ENCODE results near the gene ITGBL1.

The ITGBL1 gene

DNA sequence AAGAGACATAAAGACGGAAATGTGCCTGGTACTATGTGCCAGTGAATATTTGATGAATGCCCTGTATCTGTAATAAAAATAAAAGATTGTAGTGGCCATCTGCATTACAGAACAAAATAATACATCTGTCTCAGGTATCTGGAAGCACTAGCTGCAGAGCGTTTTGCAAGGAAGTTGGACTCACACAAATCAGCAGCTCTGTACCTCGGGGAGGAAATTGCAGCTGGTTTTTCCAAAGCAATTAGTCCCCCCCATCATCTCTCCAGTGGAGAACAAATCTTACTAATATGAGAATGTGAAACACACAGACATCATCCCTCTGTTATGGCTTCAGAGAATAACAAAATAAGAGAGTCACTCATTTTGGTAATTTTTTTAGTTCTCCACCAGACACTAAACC lies 245.3 kb downstream of the ITGBL1 start:
- no peak for DNase-seq (ENCODE audit: low read depth in 2 of 2)

DNA sequence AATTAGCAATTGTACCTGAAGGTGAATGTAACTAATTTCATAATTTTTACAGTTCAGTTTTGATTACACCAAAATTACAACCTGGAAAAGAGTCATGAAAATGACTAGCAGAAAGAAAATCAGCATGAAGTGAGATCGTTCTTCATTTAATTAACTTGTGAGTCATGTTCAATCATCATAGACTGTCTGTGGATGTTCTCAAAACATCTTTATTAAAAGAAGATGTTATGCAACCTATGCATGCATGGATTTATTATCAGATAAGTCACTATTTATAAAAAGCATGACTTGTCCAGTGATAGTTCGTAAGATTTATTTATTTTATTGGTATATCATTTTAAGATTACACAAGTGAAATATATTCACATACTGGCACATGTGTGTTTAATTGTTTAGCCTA lies 245.9 kb downstream of the ITGBL1 start:
- no peak for DNase-seq (ENCODE audit: low read depth in 2 of 2)

DNA sequence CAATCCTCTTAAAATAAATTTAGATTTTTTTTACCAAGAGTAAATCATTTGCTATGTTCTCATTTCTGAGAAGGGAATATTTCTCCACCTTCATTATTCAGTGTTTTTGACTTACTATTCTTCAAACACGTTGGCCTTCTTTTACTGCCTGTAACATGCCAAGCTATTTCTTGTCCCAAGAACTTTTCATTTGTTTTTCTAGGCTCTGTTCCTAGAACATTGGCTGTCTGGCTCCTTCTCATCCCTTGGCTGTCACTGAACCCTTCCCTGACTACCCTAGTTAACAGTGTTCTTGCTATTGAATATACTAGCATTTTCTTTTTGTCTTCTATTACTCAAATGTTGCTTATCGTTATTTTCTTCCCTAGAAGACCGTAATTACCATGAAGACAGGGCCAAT lies 248.1 kb downstream of the ITGBL1 start:
- no peak for DNase-seq (ENCODE audit: low read depth in 2 of 2)

DNA sequence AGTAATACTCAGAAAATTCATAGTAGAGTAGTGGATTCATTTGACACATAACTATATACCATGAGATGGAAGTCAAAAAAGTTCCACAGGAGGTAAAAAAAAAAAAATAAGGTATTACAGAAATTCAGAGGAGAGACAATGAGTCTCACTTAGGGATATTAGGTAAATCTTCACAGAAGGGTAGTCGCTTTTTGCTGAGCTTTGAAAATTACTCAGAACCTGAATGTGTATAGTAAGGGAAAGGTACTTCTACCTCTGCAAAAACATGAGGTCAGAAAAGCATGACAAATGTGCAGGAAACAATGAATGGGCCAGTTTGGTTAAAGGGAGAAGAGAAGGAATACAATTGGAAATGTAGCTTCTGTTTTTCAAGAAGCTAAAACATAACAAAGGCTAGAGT lies 250.6 kb downstream of the ITGBL1 start:
- DNase-seq (ENCODE audit: low read depth in 2 of 2), result no peak

DNA sequence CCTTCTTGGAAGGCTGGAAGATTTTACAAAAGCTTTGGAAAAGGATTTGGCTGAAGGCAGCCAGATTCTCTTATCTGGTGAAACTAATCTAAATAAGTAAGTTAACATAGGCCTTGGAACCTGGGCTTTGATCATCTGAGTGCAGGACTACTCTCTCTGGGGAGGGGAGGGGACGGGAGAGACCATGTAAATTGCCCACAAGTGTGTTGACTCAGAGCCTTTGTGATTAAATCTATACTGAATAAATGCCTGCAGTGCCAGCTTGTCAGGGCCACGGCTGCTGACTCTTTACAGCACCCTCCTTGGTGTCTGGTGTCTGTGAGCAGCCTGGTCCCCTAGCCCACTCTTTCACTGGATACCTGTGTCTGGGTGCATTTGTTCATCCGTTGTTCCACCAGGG lies 251.4 kb downstream of the ITGBL1 start:
- DNase-seq (ENCODE audit: low read depth in 2 of 2), result no peak

DNA sequence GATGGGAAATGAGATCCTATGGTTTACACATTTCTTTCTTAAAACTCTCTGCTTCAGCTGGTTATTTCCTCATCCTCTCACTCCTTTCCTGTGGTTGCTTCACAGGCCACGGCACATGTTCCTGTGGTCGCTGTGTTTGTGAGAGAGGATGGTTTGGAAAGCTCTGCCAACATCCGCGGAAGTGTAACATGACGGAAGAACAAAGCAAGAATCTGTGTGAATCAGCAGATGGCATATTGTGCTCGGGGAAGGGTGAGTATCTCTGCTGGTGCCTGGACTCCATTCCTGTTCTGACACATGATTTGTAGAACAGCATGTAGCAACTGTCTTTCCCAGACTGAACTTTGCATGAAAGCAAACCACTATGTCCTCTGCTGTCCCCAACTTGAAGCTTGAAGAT lies 254.2 kb downstream of the ITGBL1 start:
- no peak for DNase-seq (ENCODE audit: low read depth in 2 of 2)

DNA sequence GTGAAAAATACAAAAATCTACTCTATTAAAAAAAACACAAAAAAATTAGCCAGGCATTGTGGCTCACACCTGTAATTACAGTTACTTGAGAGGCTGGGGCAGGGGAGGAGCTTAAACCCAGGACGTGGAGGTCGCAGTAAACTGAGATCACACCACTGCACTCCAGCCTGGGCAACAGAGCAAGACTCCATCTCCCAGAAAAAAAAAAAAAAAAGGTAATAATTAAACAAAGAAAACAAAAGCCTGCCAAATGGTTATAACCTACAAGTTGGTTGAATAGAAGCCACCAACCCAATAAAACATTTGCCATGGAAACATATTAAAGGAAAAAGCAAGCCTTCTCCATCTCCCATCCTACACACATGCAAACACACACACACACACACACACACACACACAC lies 255.2 kb downstream of the ITGBL1 start:
- no peak for DNase-seq (ENCODE audit: low read depth in 2 of 2)

DNA sequence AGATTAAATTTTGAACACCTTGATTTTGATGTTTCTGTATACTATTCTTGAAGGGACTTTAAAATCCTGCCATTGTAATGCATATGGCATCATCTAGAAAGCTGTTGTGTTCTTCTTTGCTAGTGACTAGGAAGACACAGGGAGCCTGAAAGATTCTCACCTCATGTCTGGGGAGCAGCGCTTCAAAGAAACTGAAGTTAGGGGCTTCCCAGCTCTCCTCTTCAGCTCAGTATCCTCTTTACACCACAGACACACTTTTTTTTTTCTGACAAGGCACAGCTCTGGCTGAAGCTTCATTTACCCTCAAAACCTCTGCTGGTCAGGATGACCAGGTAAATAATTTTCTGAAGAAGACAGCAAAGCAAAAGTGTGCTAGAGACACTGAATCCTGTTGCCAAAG lies 255.6 kb downstream of the ITGBL1 start:
- no peak for DNase-seq (ENCODE audit: low read depth in 2 of 2)

DNA sequence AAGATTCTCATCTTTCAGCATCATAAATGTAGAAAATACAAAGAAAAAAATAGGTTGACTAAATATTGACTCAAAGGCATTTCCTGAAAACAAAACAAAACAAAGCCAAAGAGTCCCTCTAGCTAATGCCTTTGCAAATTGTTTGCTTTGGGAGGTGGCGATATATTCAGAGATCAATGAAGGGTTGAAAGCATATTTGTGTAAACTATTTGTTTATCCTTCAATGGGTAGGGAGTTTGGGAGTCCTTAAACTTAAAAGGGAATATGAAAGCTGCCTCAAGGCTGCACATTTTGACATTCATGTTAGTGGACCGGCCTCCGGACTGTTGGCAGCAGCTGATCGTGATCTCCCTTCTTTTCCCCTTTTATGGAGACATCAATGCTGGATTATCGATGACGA lies 257.5 kb downstream of the ITGBL1 start:
- DNase-seq (ENCODE audit: low read depth in 2 of 2), result no peak

DNA sequence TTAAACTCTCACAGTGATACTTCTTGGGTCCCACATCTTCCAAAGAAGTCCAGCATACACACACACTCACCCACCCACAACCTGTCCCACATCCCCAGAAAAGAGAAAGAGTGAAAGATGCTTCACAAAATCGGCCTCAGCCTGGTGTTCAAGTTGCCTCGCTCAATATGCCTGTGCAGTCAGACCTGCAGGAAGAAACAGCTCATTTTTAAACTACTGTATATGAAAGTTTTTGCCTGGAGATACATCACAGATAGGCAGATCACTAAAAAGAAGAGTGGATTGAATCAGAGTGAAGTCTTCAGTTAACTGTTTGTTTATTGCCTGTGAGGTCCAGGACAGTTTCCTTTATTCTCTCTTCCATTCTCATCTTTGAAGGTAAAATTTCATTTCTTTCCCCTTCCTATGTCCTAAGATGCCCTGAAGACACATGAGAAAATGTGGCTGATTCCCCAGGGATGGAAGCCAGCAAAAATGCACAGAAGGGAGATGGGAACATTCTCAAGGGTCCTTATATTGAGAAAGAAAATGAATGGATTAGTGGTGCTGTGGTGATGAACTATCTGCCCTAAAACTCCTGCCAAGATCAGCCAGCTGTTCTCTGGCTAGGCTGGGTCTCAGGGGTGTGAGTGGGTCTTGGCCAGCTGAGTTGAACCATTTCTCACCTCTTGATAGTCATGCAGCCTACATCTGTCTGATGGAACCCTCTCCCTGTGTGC lies 259.0 kb downstream of the ITGBL1 start:
- no peak for DNase-seq (ENCODE audit: low read depth in 2 of 2)

DNA sequence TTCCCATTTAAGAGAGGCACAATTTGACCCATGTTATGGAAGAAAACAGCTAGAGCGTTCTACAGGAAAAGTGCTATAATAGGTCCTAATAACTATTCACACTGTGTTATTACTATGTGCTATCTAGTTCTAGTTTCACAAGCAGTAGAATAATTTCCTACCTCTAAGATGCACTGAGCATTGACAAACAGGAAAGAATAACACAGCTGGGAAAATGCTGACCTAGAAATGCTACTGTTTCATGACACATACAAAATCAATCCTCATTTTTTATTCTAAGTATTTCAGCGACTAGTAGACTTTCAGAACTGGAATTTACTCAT lies 259.5 kb downstream of the ITGBL1 start:
- no peak for DNase-seq (ENCODE audit: low read depth in 2 of 2)

DNA sequence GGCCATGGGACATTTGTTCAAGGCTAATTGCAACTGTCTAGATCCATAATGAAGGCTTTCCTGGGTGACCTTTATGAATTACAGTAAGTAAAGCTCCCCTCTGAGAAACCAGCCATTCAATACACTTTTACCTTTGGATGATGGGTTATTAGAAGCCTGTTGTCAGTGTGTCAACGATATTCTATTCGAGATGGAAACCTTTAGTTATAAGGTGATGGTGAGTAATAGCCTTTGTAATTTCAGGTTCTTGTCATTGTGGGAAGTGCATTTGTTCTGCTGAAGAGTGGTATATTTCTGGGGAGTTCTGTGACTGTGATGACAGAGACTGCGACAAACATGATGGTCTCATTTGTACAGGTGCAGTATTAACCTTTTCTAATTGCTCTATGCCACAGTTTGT lies 261.7 kb downstream of the ITGBL1 start:
- DNase-seq (ENCODE audit: low read depth in 2 of 2), result no peak

DNA sequence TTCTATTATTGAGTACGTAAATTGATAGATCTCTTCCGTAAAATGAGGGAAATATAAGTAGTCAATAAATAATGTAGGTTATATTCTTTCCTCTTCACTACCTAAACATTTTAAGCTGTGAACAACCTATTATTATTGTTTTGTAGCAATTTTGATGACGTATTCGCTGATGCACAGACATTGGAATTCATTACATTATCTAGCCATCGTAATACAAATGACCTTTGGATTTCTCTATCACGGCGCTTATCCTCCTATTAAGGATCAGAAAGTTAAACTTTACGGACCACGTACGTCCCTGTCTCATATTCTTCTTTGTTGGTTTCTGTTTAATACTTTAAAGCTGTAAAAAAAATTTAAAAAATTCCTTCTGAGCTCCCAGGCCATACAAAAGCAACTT lies 264.9 kb downstream of the ITGBL1 start:
- no peak for DNase-seq (ENCODE audit: low read depth in 2 of 2)

DNA sequence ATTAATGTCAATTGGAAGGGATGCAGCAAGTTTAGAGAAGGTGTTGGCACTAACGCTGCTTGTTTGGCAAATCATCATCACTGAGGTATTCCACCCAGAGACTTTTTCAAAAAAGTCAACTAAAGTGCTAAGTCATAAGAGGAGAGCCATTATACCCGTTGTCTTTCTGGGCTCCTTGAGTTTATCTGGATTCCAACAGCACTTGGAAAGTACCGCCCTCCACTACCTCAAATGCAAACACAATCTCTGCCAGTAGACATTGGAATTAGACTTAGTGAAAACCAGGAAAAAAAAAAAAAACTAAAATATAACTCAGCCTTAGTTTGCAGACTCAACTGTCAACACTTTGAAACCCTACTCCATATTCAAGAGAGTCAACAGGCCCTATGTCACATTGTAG lies 266.0 kb downstream of the ITGBL1 start:
- no peak for DNase-seq (ENCODE audit: low read depth in 2 of 2)

DNA sequence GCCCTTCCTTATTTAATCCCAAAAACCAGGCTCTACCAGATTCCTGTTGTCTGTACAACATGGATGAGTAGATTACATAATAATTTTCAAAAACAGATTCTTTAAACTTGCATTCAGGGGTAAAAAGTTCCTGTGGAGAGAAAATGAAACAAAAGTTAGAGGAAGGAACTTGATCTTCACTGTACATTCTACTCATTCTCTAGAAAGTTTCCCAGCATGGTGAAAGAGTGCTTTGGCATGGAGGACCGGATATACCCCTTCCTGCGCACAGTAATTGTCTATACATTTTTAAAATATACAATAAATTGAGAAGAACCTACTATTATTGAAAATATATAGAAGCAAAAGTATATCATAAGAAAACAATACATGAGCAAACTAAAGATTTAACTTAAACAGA lies 274.2 kb downstream of the ITGBL1 start:
- DNase-seq (ENCODE audit: low read depth in 2 of 2), result no peak

DNA sequence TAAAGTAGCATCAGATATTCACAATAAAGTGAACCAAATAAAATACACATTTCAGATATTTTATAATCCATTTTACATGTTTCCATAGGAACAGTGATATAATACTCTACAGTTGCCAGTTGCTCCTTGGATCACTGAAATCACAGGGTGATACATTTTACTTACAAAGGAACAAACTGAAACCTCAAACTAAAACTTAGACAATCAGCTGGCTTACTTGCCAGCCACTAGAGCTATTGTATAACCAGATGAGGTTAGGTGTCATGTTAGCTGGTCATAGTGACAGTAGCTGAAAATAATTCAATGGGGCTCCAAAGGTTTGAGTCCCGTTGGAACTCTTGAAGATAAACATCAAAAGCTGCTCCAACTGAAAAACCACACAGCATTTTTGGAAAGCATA lies 274.6 kb downstream of the ITGBL1 start:
- DNase-seq (ENCODE audit: low read depth in 2 of 2), result no peak

DNA sequence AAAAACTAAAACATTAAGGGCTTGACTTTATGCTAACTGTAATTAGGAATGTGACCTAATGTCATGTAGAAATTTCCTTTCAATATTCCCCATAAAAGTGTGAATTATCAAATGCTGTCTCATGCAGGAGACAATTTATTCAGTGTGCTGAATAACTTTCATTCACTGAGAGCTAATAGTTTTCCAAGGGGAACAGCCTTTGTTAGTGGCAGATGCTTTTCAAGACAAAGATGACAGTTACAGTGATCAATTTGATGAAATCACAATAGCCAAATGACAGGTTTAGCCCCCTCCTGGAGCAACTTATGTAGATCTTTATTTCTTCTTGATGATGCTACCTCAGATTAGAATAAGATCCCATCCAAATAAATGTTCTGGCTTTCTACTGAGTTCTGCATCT lies 275.5 kb downstream of the ITGBL1 start:
- no peak for DNase-seq (ENCODE audit: low read depth in 2 of 2)

DNA sequence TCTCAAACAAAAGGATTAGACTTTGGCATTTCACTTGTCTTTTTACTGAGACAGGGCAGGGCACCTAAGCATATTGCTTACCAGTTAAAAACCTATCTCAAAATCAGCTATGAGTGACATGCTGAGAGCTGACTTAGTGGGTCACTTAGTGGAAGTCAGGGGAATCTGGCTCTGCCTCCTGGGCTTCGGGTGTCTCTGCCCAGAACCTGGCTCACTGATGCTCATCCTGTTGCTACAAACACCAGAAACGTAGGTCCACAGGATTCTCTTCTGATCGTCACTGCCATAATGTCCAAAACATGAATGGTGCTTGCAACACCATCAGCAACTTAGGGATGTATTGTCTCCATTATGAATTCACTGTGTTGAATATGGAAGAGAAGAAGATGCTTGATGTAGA lies 276.1 kb downstream of the ITGBL1 start:
- DNase-seq (ENCODE audit: low read depth in 2 of 2), result no peak

DNA sequence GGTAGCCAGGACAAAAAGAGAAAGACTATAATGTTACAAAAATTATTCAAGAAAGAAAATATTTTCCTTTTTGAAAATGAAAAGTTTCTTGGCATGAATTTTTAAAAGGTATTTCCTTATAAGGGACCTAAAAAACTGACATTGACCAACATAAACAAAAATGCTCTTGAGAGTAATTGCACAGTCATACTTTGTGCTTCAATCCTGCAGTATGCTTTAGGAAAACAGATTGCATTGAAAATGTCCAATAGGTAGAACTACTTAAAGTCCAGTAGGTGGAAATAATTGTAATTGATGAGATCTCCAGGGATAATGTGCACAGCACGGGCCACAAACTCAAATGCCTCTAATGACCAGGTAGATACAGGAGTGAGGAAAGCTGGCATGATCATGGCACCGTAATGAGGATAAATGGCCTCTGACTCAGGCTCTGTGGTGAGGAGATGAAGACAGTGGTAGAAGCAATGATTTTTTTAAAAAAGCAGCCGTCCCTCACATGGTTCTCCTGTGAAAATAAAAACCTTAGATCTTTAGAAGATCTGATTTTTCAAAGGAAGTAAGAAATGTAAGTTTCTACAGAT lies 278.0 kb downstream of the ITGBL1 start:
- no peak for DNase-seq (ENCODE audit: low read depth in 2 of 2)

DNA sequence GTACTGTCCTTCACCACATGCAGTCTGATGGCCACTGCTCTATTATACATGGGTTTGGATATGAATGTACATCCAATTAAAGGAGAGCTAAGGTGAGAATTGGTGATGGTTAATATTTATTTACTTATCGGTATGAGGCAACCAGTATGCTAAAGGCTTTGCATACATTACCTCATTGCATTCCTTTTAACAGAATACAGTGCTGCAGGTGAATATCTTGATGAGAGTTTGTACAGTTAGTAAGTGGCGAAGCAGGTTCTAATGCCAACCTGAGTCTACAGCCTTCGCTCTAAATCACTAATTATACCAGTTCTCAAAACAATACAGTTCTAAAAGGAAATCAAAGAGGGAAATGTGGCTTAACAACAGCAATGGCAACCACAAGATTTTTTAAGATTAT lies 284.1 kb downstream of the ITGBL1 start:
- no peak for DNase-seq (ENCODE audit: low read depth in 2 of 2)

DNA sequence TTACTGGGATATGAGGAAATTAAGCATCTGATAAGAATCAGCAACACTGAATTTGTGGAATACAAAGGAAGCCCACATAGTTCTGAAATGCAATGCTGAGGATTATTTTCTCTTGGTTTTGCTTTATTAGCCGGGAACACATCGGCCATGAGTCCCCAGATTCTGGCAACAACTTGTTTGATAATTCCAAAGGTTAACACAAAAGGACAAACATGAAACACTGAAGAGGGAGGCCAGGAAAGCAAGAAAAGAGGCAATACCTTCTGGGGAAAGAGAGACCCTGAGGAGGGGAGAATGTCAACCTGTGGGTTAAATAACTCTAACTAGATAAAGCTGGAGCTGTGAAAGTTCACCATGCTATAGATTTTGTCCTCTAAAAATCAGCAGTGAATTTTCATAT lies 285.9 kb downstream of the ITGBL1 start:
- no peak for DNase-seq (ENCODE audit: low read depth in 2 of 2)

DNA sequence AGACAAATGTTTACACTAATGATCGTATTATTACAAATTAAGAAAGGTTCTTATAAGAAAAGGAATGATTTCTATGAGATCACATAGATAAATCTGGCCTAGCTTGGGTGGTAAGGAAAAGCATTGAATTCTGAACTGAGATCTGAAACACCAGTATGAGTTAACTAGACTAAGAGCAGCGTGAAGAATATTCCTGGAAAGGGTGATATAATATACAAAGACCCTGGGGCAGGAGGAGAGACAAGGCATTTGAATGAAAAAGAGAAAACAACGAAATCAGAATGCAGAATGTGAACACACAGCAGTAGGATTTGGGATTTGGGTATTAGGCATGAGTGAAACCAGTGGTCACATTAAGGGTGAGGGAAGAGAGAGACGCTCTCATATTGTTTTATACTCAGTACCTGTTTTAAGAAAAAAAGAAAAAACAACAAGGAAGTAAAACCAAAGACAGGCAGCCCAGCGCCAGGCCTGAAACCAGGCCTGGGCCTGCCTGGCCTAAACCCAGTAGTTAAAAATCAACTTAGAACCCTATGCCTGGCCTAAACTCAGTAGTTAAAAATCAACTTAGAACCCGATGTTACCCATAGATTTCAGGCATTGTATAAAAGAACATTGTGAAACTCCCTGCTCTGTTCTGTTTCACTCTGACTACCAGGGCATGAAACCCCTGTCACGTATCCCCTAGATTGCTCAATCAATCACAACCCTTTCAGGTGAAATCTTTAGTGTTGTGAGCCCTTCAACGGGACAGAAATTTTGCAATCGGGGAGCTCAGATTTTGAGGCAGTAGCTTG lies 287.1 kb downstream of the ITGBL1 start:
- DNase-seq (ENCODE audit: low read depth in 2 of 2), result no peak

DNA sequence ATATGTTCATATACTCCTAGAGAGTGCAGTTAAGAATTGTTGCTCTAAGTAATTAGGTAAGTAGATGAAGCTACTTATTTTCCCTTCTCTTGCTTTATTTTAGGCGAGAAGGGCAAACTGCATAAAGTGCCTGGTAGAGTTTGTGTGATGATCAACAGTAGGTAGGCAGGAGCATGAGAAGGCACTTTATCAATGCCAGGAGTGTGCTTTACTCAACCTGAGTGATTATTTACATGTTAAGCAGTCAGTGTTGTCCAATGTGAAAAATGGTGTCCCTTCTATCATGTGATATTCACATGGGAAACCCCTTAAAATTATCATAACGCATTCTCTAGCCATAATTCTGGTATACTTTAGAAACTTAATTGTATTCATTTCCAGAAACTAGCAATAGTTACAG lies 294.0 kb downstream of the ITGBL1 start:
- DNase-seq (ENCODE audit: low read depth in 2 of 2), result no peak

All from stimulated activated CD8-positive, alpha-beta memory T cell treated with anti-CD3 and anti-CD28 coated beads, Interleukin-7, amount 100 ng/mL, for 1 hour (primary cell).